Lower leg skin (tissue), 3 donors: Measurements from ENCODE around the gene REEP1.

Experiments used
- POLR2A ChIP-seq, 2 donors: fragments of 450-650 bp; IDR thresholded peaks; one replicate each; pipeline ENCODE4 v1.6.1; 2016 to 2017; ENCODE audit warnings: antibody characterized with exemption in 2 of 2, mild to moderate bottlenecking in 1 of 2, moderate library complexity in 1 of 2
- TF ChIP-seq, protein P1 (sequence below), 3 donors: fragments of 450-650 bp; IDR thresholded peaks; one replicate each; pipeline ENCODE4 v1.5.1; 2016; ENCODE audit warnings: antibody characterized with exemption in 3 of 3, mild to moderate bottlenecking in 3 of 3, moderate library complexity in 2 of 3

DNA sequence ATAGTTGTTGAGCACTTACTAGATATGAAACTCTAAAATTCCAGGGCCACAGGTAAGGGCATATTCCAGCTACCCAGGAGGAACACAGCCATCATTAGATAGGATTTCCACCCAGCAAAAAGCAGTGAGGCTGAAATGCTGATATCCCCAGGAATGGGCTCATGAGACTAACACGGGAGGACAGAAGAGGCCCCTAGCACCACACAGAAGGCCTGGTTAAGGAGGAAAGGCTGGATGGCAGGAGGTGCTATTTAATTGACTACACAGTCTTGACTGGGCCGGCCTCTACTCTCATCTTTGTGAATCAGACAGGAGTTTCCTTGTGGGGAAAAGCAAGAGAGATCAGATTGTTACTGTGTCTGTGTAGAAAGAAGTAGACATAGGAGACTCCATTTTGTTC lies 76.4 kb downstream of the REEP1 start:
- TF ChIP-seq, protein P1, sequence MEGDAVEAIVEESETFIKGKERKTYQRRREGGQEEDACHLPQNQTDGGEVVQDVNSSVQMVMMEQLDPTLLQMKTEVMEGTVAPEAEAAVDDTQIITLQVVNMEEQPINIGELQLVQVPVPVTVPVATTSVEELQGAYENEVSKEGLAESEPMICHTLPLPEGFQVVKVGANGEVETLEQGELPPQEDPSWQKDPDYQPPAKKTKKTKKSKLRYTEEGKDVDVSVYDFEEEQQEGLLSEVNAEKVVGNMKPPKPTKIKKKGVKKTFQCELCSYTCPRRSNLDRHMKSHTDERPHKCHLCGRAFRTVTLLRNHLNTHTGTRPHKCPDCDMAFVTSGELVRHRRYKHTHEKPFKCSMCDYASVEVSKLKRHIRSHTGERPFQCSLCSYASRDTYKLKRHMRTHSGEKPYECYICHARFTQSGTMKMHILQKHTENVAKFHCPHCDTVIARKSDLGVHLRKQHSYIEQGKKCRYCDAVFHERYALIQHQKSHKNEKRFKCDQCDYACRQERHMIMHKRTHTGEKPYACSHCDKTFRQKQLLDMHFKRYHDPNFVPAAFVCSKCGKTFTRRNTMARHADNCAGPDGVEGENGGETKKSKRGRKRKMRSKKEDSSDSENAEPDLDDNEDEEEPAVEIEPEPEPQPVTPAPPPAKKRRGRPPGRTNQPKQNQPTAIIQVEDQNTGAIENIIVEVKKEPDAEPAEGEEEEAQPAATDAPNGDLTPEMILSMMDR (IDR thresholded peaks at IDR 0.05), result no peak
- TF ChIP-seq POLR2A (IDR thresholded peaks at IDR 0.05), result no peak
